Measurements from ENCODE around the gene BCAS3.

Gene BCAS3

GRCh38 chr17:61070649-61071048, 393.0 kb downstream of the BCAS3 start:
- H3K9me2 ChIP-seq (replicated peaks; ENCODE audit: control insufficient read depth, low read length): no peaks in the 10 kb centered on the region
- H3K4me1 ChIP-seq (ENCODE audit: control insufficient read depth, low read length): no peaks in the 10 kb centered on the region
- H4K20me1 ChIP-seq (ENCODE audit: control insufficient read depth, insufficient read depth, low read depth, low read length): no peaks in the 10 kb centered on the region
- no peaks in the 10 kb centered on the region for H3F3A ChIP-seq (ENCODE audit: control insufficient read depth, insufficient read depth)
- no peaks in the 10 kb centered on the region for H3K9me3 ChIP-seq (ENCODE audit: control insufficient read depth, insufficient read depth, low read length)
- 0 out of 2 replicates have a peak, but pooled peaks cover 2% of the 10 kb centered on the region for H3K27me3 ChIP-seq (ENCODE audit: control insufficient read depth, low read length)
- H3K36me3 ChIP-seq (ENCODE audit: control insufficient read depth, low read length): no peaks in the 10 kb centered on the region
- no peak for TF ChIP-seq EZH2phosphoT487 (IDR thresholded peaks at IDR 0.05; ENCODE audit: borderline replicate concordance, low read length)
- TF ChIP-seq, protein P1, sequence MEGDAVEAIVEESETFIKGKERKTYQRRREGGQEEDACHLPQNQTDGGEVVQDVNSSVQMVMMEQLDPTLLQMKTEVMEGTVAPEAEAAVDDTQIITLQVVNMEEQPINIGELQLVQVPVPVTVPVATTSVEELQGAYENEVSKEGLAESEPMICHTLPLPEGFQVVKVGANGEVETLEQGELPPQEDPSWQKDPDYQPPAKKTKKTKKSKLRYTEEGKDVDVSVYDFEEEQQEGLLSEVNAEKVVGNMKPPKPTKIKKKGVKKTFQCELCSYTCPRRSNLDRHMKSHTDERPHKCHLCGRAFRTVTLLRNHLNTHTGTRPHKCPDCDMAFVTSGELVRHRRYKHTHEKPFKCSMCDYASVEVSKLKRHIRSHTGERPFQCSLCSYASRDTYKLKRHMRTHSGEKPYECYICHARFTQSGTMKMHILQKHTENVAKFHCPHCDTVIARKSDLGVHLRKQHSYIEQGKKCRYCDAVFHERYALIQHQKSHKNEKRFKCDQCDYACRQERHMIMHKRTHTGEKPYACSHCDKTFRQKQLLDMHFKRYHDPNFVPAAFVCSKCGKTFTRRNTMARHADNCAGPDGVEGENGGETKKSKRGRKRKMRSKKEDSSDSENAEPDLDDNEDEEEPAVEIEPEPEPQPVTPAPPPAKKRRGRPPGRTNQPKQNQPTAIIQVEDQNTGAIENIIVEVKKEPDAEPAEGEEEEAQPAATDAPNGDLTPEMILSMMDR (IDR thresholded peaks at IDR 0.05; ENCODE audit: low read depth, low read length, poor library complexity, severe bottlenecking): no peak
- H3K4me3 ChIP-seq (ENCODE audit: low read length): no peak overlapping the region
- H3K79me2 ChIP-seq (ENCODE audit: control insufficient read depth, low read length): no peaks in the 10 kb centered on the region
- H3K4me2 ChIP-seq (ENCODE audit: low read length): no peak overlapping the region
- no peak overlapping the region for H3K27ac ChIP-seq (ENCODE audit: low read depth, low read length)

DNA sequence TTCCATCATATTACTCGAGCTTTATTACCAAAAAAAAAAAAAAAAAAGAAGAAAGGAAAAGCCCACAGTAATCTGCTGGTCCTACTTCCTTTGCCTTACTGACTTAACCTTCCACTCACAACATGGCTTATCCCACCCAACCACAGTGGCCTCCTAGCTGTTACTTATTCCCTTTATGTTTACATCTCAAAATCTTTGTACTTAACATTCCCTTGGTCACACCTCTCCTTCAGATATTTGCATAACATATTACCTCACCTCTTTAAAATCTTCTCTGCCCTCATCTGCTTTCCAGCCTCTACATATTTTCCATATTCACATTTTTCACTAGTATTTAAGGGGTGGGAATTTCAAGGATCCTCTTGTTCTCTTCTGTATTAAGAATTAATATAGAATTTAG, 395.0 kb downstream of the BCAS3 start:
- no peaks in the 10 kb centered on the region for H3F3A ChIP-seq (ENCODE audit: control insufficient read depth, insufficient read depth)
- TF ChIP-seq, protein P1 (IDR thresholded peaks at IDR 0.05; ENCODE audit: low read depth, low read length, poor library complexity, severe bottlenecking): no peak
- TF ChIP-seq EZH2phosphoT487 (IDR thresholded peaks at IDR 0.05; ENCODE audit: borderline replicate concordance, low read length): no peak
- no peak overlapping the region for H3K27ac ChIP-seq (ENCODE audit: low read depth, low read length)
- H3K4me2 ChIP-seq (ENCODE audit: low read length): no peak overlapping the region
- 0 out of 2 replicates have a peak, but pooled peaks cover 2% of the 10 kb centered on the region for H3K27me3 ChIP-seq (ENCODE audit: control insufficient read depth, low read length)
- H3K9me2 ChIP-seq (replicated peaks; ENCODE audit: control insufficient read depth, low read length): no peaks in the 10 kb centered on the region
- H3K4me1 ChIP-seq (ENCODE audit: control insufficient read depth, low read length): no peaks in the 10 kb centered on the region
- H4K20me1 ChIP-seq (ENCODE audit: control insufficient read depth, insufficient read depth, low read depth, low read length): no peaks in the 10 kb centered on the region
- H3K4me3 ChIP-seq (ENCODE audit: low read length): no peak overlapping the region
- no peaks in the 10 kb centered on the region for H3K9me3 ChIP-seq (ENCODE audit: control insufficient read depth, insufficient read depth, low read length)
- H3K36me3 ChIP-seq (ENCODE audit: control insufficient read depth, low read length): no peaks in the 10 kb centered on the region
- H3K79me2 ChIP-seq (ENCODE audit: control insufficient read depth, low read length): no peaks in the 10 kb centered on the region

DNA sequence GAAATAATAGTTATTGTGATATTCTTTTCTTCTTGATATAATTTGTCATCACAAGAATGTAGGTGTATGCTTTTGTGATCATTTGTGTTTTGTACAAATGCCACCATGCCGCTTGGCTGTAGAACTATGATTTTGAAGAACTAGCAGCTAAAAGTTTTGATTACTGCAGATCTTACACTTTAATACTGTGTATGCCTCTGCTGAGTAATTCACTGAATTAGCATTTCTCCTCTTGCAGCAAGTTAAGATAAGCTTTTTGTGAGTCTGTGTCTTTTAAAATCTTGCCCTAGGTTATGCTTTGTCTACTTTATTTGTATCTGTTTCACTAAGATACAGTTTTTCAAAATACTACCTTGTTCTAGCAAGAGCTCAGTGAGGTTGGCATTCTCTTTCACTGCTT, 395.5 kb downstream of the BCAS3 start:
- no peaks in the 10 kb centered on the region for H3F3A ChIP-seq (ENCODE audit: control insufficient read depth, insufficient read depth)
- no peak overlapping the region for H3K27ac ChIP-seq (ENCODE audit: low read depth, low read length)
- H3K4me3 ChIP-seq (ENCODE audit: low read length): no peak overlapping the region
- H3K9me2 ChIP-seq (replicated peaks; ENCODE audit: control insufficient read depth, low read length): no peaks in the 10 kb centered on the region
- H3K79me2 ChIP-seq (ENCODE audit: control insufficient read depth, low read length): no peaks in the 10 kb centered on the region
- TF ChIP-seq, protein P1 (IDR thresholded peaks at IDR 0.05; ENCODE audit: low read depth, low read length, poor library complexity, severe bottlenecking): no peak
- TF ChIP-seq EZH2phosphoT487 (IDR thresholded peaks at IDR 0.05; ENCODE audit: borderline replicate concordance, low read length): no peak
- no peaks in the 10 kb centered on the region for H3K4me1 ChIP-seq (ENCODE audit: control insufficient read depth, low read length)
- no peaks in the 10 kb centered on the region for H3K9me3 ChIP-seq (ENCODE audit: control insufficient read depth, insufficient read depth, low read length)
- H3K4me2 ChIP-seq (ENCODE audit: low read length): no peak overlapping the region
- H3K36me3 ChIP-seq (ENCODE audit: control insufficient read depth, low read length): no peaks in the 10 kb centered on the region
- 0 out of 2 replicates have a peak, but pooled peaks cover 2% of the 10 kb centered on the region for H3K27me3 ChIP-seq (ENCODE audit: control insufficient read depth, low read length)
- H4K20me1 ChIP-seq (ENCODE audit: control insufficient read depth, insufficient read depth, low read depth, low read length): no peaks in the 10 kb centered on the region

Data from DOHH2 (cell line).